Peyer's patch (tissue), 4 donors: ENCODE measurements around the gene OGFOD1. TPM values are rescaled to one million over a fixed set of nuclear protein-coding genes. Genes with fewer than 3 reads are reported as not detected.
A peak's percentile ranks its signal among the peaks of the same experiment; 100 is the strongest.

Source experiments
- DNase-seq, 3 donors: peaks; one replicate each; pipeline ENCODE4 v3.0.0-alpha.2; 2017 to 2019
- H3K27ac ChIP-seq, 4 donors: fragments of 200-600 bp; sonication (generic); one replicate each; pipeline ENCODE4 v1.5.1; 2016 to 2019
- H3K27me3 ChIP-seq, 2 donors: fragments of 200-600 bp; sonication (generic); one replicate each; pipeline ENCODE4 v1.5.1; 2019
- H3K36me3 ChIP-seq, 3 donors: fragments of 200-600 bp; sonication (generic); one replicate each; pipeline ENCODE4 v1.5.1; 2016 to 2019
- H3K4me1 ChIP-seq, 4 donors: fragments of 200-600 bp; sonication (generic); one replicate each; pipeline ENCODE4 v1.5.1; 2016 to 2019
- H3K4me3 ChIP-seq, 4 donors: fragments of 200-600 bp; sonication (generic); 1 replicate in 3 of 4; 2 replicates in 1 of 4; pipeline ENCODE4 v1.5.1; 2016 to 2019; ENCODE audit warnings: mild to moderate bottlenecking in 1 of 4
- H3K9me3 ChIP-seq, 4 donors: fragments of 200-600 bp; sonication (generic); one replicate each; pipeline ENCODE4 v1.5.1; 2016 to 2019; ENCODE audit warnings: mild to moderate bottlenecking in 1 of 4
- CTCF ChIP-seq, 6 experiments: fragments of 450-650 bp in 4 of 6; fragments of 200-600 bp in 2 of 6; sonication (generic) in 1 of 6; IDR thresholded peaks; one replicate each; pipeline ENCODE4 v1.5.1; 2017 to 2019; ENCODE audit warnings: antibody characterized with exemption in 6 of 6, mild to moderate bottlenecking in 3 of 6, moderate library complexity in 1 of 6
- POLR2A ChIP-seq, 2 donors: fragments of 450-650 bp; IDR thresholded peaks; one replicate each; pipeline ENCODE4 v1.5.1; 2017; ENCODE audit warnings: antibody characterized with exemption in 2 of 2, mild to moderate bottlenecking in 2 of 2, moderate library complexity in 2 of 2
- total RNA-seq, 4 donors: library from RNA; depleted of rRNA; stranded (reverse); fragments of >200 nt; gene quantifications; one replicate each; pipeline ENCODE4 v1.1.0, GENCODE V29; 2016

The OGFOD1 gene
- total RNA-seq, 4 donors from 2014 or later = 11.0 to 47.9 (median 18.0) TPM

DNA sequence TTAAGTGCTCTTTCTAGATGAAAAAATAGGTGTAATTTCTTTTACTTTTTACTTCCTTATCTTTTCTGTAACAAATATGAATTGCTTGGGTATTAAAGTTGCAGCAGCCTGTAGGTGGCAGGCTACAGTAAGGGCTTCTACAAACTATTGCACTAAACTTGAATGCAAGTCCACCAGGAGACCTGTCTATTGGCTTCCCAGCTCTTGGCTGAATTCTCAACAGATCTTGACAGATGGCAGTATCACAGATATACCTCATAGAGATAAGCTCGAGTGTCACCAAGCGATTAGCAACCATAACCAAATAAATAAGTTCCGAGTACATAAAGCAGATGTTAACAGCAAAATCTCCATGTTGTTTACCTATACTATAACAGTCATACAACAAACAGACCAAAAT lies 62.6 kb downstream of the OGFOD1 start:
- peaks cover 0 to 24% (median under 1%) of the 10 kb centered on the region in 4 donors for H3K4me1 ChIP-seq
- no peak overlapping the region for H3K27ac ChIP-seq
- H3K36me3 ChIP-seq = peaks cover 0 to 26% (median 0%) of the 10 kb centered on the region in 3 donors
- H3K27me3 ChIP-seq = no peaks in the 10 kb centered on the region
- no peaks in the 10 kb centered on the region for H3K9me3 ChIP-seq
- TF ChIP-seq POLR2A (IDR thresholded peaks at IDR 0.05) (no peak), CTCF (IDR thresholded peaks at IDR 0.05) (peak; percentile 29 to 88 (median 76))
- no peak overlapping the region for H3K4me3 ChIP-seq
- peak in 2 of 3 donors; percentile 48 to 83 for DNase-seq

GRCh38 chr16:56514845-56515244 lies 63.5 kb downstream of the OGFOD1 start:
- H3K9me3 ChIP-seq = no peaks in the 10 kb centered on the region
- DNase-seq = no peak
- H3K36me3 ChIP-seq = peaks cover 0 to 17% (median 0%) of the 10 kb centered on the region in 3 donors
- no peaks in the 10 kb centered on the region for H3K27me3 ChIP-seq
- no peak overlapping the region for H3K27ac ChIP-seq
- H3K4me3 ChIP-seq = no peak overlapping the region
- peaks cover 0 to 28% (median 4%) of the 10 kb centered on the region in 4 donors for H3K4me1 ChIP-seq
- no peak for TF ChIP-seq POLR2A (IDR thresholded peaks at IDR 0.05)

DNA sequence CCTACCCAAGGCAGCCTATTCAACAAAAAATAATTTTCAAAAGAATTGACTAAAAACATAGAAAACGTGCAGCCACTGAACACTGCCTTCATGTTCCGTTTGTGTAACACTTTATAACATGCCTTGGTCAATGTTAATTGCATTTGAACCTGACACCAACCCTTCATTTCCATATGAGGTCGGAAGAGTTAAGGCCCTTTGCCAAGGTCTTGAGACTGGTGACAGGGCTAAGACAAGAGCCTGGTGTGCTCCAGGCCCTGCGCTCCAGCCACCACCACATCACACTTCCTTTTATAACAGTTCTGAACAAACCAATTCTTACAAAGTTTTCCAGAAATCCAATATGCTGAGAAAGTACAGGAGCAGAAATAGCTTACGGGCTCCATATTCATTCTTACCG lies 64.3 kb downstream of the OGFOD1 start:
- no peak overlapping the region for H3K4me3 ChIP-seq
- TF ChIP-seq CTCF (IDR thresholded peaks at IDR 0.05) (no peak), POLR2A (IDR thresholded peaks at IDR 0.05) (no peak)
- no peaks in the 10 kb centered on the region for H3K27me3 ChIP-seq
- no peak overlapping the region for H3K27ac ChIP-seq
- no peaks in the 10 kb centered on the region for H3K9me3 ChIP-seq
- peaks cover 0 to 9% (median 0%) of the 10 kb centered on the region in 3 donors for H3K36me3 ChIP-seq
- H3K4me1 ChIP-seq = peaks cover 3 to 34% (median 7%) of the 10 kb centered on the region in 4 donors
- DNase-seq = no peak

DNA sequence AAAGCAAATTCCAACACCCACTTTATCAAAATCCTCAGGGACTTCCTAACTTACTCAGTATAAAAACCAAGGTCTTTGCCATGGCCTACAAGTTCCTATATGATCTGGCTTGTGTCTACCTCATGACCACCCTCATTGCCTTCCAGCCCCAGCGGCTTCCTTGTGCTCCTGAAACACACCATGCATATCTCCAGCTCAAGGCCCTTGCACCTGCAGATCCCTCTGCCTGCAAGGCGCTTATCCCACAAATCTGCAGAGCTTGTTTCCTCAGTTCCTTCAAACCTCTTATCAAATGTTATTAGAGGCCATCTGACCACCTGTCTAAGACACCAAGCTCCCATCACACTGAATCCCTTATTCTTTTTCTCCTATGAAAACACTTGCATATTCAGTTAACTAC lies 65.9 kb downstream of the OGFOD1 start:
- DNase-seq = no peak
- Histone ChIP-seq H3K27ac (no peak overlapping the region), H3K36me3 (no peaks in the 10 kb centered on the region), H3K27me3 (no peaks in the 10 kb centered on the region), H3K4me3 (no peak overlapping the region), H3K4me1 (peaks cover 3 to 35% (median 7%) of the 10 kb centered on the region in 4 donors), H3K9me3 (no peaks in the 10 kb centered on the region)
- TF ChIP-seq CTCF (IDR thresholded peaks at IDR 0.05) (no peak), POLR2A (IDR thresholded peaks at IDR 0.05) (no peak)

DNA sequence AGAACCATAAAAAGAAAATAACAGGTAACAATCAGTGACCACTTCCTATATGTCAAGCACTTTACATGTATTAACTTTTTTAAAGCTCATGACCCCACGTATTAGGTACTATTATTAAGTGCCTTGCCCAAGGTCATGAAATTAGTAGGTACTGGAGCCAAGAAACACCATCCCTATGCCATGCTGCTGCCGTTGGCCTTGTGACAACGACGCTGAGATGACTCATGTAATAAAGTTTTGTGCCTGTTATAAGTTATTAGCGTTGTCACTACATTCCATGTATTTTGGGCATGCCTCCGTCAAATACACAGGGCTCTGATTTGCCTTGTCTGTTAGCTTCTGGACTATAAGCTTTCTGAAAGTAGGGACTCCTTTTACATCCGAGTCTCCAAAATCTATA lies 67.1 kb downstream of the OGFOD1 start:
- H3K9me3 ChIP-seq = no peaks in the 10 kb centered on the region
- H3K4me3 ChIP-seq = peak overlapping the region in 1 of 4 donors; percentile 80
- no peaks in the 10 kb centered on the region for H3K27me3 ChIP-seq
- no peak for TF ChIP-seq POLR2A (IDR thresholded peaks at IDR 0.05)
- TF ChIP-seq CTCF (IDR thresholded peaks at IDR 0.05) = no peak
- H3K4me1 ChIP-seq = peaks cover 3 to 34% (median 7%) of the 10 kb centered on the region in 4 donors
- DNase-seq = no peak
- no peak overlapping the region for H3K27ac ChIP-seq
- H3K36me3 ChIP-seq = no peaks in the 10 kb centered on the region

- peak; percentile 76 to 86 for TF ChIP-seq POLR2A (IDR thresholded peaks at IDR 0.05)
- TF ChIP-seq CTCF (IDR thresholded peaks at IDR 0.05) = peak in 3 of 6 experiments; percentile 29 to 38 (median 31)
- H3K36me3 ChIP-seq = no peaks in the 10 kb centered on the region
- no peaks in the 10 kb centered on the region for H3K27me3 ChIP-seq
- no peaks in the 10 kb centered on the region for H3K9me3 ChIP-seq
- peak; percentile 88 to 95 (median 95) for DNase-seq
- H3K4me3 ChIP-seq = peak within 1 kb of the TSS; percentile 68 to 94 (median 78)
- peak within 1 kb of the TSS; percentile 79 to 97 (median 88) for H3K27ac ChIP-seq
- H3K4me1 ChIP-seq = peaks cover 3 to 31% (median 7%) of the 10 kb centered on the region in 4 donors
These were observed 68.3 kb downstream of the OGFOD1 start, which contains the start of gene BBS2 for GRCh38 chr16:56519459-56520250. Gene BBS2, minus strand, starts transcription at chr16:56520024. Its CDS starts 162 bp downstream, at chr16:56519862.
